Endodermal cell (in vitro differentiated cells): ENCODE results near the gene DDRGK1. TPM values are rescaled to one million over a fixed set of nuclear protein-coding genes. Genes with fewer than 3 reads are reported as not detected.

ENCODE experiments used
- DNase-seq: peaks from one replicate; pipeline ENCODE4 v3.0.0-alpha.2; 2017
- H3K27ac ChIP-seq: 2 replicates; pipeline ENCODE4 v1.5.1; 2013; ENCODE audit warnings: mild to moderate bottlenecking, low read depth, low read length, moderate library complexity
- H3K27me3 ChIP-seq: 2 replicates; pipeline ENCODE4 v1.6.1; 2013; ENCODE audit warnings: mild to moderate bottlenecking, low read length, moderate library complexity; ENCODE audit not compliant: insufficient read depth, control insufficient read depth, poor library complexity, severe bottlenecking
- H3K36me3 ChIP-seq: 2 replicates; pipeline ENCODE4 v1.7.0; 2013; ENCODE audit warnings: mild to moderate bottlenecking, low read length, moderate library complexity; ENCODE audit not compliant: control insufficient read depth, insufficient read depth
- H3K4me1 ChIP-seq: one replicate; pipeline ENCODE4 v1.7.0; 2013; ENCODE audit warnings: low read length; ENCODE audit not compliant: control insufficient read depth, insufficient read depth
- H3K4me3 ChIP-seq: 2 replicates; pipeline ENCODE4 v1.5.1; 2013; ENCODE audit warnings: mild to moderate bottlenecking, low read length, moderate library complexity
- H3K9ac ChIP-seq: 2 replicates; pipeline ENCODE4 v1.6.1; 2013; ENCODE audit warnings: mild to moderate bottlenecking, low read length, moderate library complexity; ENCODE audit not compliant: poor library complexity, severe bottlenecking; ENCODE audit errors: extremely low read depth
- H3K9me3 ChIP-seq: 2 replicates; pipeline ENCODE4 v1.6.1; 2013; ENCODE audit warnings: mild to moderate bottlenecking, low read length, moderate library complexity; ENCODE audit not compliant: control insufficient read depth
- H3K27ac Mint-ChIP-seq: 2 replicates; pipeline ENCODE4 v1.8.0; 2020; ENCODE audit warnings: mixed read lengths
- H3K27me3 Mint-ChIP-seq: 2 replicates; pipeline ENCODE4 v1.8.0; 2021; ENCODE audit warnings: mild to moderate bottlenecking, mixed read lengths; ENCODE audit not compliant: insufficient read depth
- H3K36me3 Mint-ChIP-seq: 2 replicates; pipeline ENCODE4 v1.8.0; 2020; ENCODE audit warnings: low read depth, mixed read lengths
- H3K4me1 Mint-ChIP-seq: 2 replicates; pipeline ENCODE4 v1.8.0; 2020; ENCODE audit warnings: mixed read lengths
- H3K4me3 Mint-ChIP-seq: 2 replicates; pipeline ENCODE4 v1.8.0; 2020; ENCODE audit warnings: mild to moderate bottlenecking, moderate library complexity, mixed read lengths
- H3K9me3 Mint-ChIP-seq: 2 replicates; pipeline ENCODE4 v1.8.0; 2020; ENCODE audit warnings: mild to moderate bottlenecking, mixed read lengths
- CTCF ChIP-seq: fragments of 200-600 bp; sonication (generic); conservative IDR thresholded peaks from 2 replicates; pipeline ENCODE4 v1.5.0; 2021; ENCODE audit warnings: antibody characterized with exemption, mild to moderate bottlenecking
- WGBS, 2 experiments: methylation state at CpG; one replicate each; pipeline versions ENCODE4 v1.1.5 to v1.1.7; 2013; ENCODE audit warnings: missing lambda C conversion rate in 2 of 2, mixed read lengths in 1 of 2; ENCODE audit not compliant: insufficient coverage in 1 of 2, insufficient read length in 1 of 2; 5-methylcytosine and 5-hydroxymethylcytosine counted together
- total RNA-seq, 2 donors: library from RNA; stranded (reverse); fragmentation: NEBNext Ultra II Directional in 1 of 2; extraction: Animal tissue kit (Norgen Biotek cat#: 25700) in 1 of 2; gene quantifications; 2 replicates in 1 of 2; 3 replicates in 1 of 2; pipeline ENCODE4 v1.2.1, GENCODE V29; 2021

Gene DDRGK1
- total RNA-seq, 2 donors from 2014 or later: 55.0 to 59.3 TPM

- WGBS, 2 experiments: 87 to 93% methylated on average over 5 to 7 of the region's 7 CpGs
- Histone ChIP-seq H3K4me3 (no peak overlapping the region), H3K9me3 (no peaks in the 10 kb centered on the region), H3K27me3 (no peaks in the 10 kb centered on the region), H3K9ac (peak overlapping the region; percentile 49), H3K27ac (no peak overlapping the region), H3K36me3 (no peaks in the 10 kb centered on the region), H3K4me1 (peaks cover 5% of the 10 kb centered on the region)
- Mint-ChIP-seq H3K36me3 (peaks cover 7% of the 10 kb centered on the region), H3K27ac (peak overlapping the region; percentile 96), H3K9me3 (no peaks in the 10 kb centered on the region), H3K27me3 (peaks cover 2% of the 10 kb centered on the region), H3K4me1 (peaks cover 35% of the 10 kb centered on the region), H3K4me3 (peak overlapping the region; percentile 59)
- no peak for TF ChIP-seq CTCF
- peak; percentile 48 for DNase-seq
Measured at GRCh38 chr20:3168829-3169590, 35.5 kb downstream of the DDRGK1 start.

- Histone ChIP-seq H3K36me3 (no peaks in the 10 kb centered on the region), H3K27ac (no peak overlapping the region), H3K27me3 (no peaks in the 10 kb centered on the region), H3K9ac (peak overlapping the region; percentile 49), H3K9me3 (no peaks in the 10 kb centered on the region), H3K4me1 (peaks cover 5% of the 10 kb centered on the region), H3K4me3 (no peak overlapping the region)
- peak; percentile 89 for DNase-seq
- peak overlapping the region; percentile 59 for H3K4me3 Mint-ChIP-seq
- no peaks in the 10 kb centered on the region for H3K9me3 Mint-ChIP-seq
- H3K27ac Mint-ChIP-seq: peak overlapping the region; percentile 96
- WGBS, 2 experiments: 18 to 26% methylated on average over 8 to 38 of the region's 39 CpGs
- TF ChIP-seq CTCF: peak; percentile 46
- H3K36me3 Mint-ChIP-seq: peaks cover 13% of the 10 kb centered on the region
- H3K4me1 Mint-ChIP-seq: peaks cover 35% of the 10 kb centered on the region
- H3K27me3 Mint-ChIP-seq: peaks cover 2% of the 10 kb centered on the region
Measured at GRCh38 chr20:3168079-3168828, 36.2 kb downstream of the DDRGK1 start.

- Mint-ChIP-seq H3K27ac (no peak overlapping the region), H3K9me3 (no peaks in the 10 kb centered on the region), H3K4me3 (peak overlapping the region; percentile 59), H3K27me3 (peaks cover 2% of the 10 kb centered on the region), H3K4me1 (peaks cover 37% of the 10 kb centered on the region), H3K36me3 (peaks cover 13% of the 10 kb centered on the region)
- no peak overlapping the region for H3K4me3 ChIP-seq
- H3K27me3 ChIP-seq: no peaks in the 10 kb centered on the region
- no peaks in the 10 kb centered on the region for H3K9me3 ChIP-seq
- no peak for TF ChIP-seq CTCF
- peaks cover 5% of the 10 kb centered on the region for H3K4me1 ChIP-seq
- 60 to 91% methylated on average over 9 to 25 of the region's 25 CpGs for WGBS, 2 experiments
- no peaks in the 10 kb centered on the region for H3K36me3 ChIP-seq
- DNase-seq: no peak
- H3K27ac ChIP-seq: no peak overlapping the region
- H3K9ac ChIP-seq: peak overlapping the region; percentile 6
Measured at GRCh38 chr20:3167738-3168078, 36.8 kb downstream of the DDRGK1 start.
